Upper lobe of left lung (tissue), 6 donors: Measurements from ENCODE around the gene ZNF783. TPM values are rescaled to one million over a fixed set of nuclear protein-coding genes. Genes with fewer than 3 reads are reported as not detected.
A peak's percentile ranks its signal among the peaks of the same experiment; 100 is the strongest.
"Not testable (repeated sequence)": the region's sequence is repeated elsewhere in the genome, so short reads cannot be mapped to it uniquely, and the experiment has no call there.

Experiments
- ATAC-seq, 2 donors: fragments of 200-7000 bp; cut with Tn5 transposase; one replicate each; pipeline ENCODE4 v1.9.1; 2022; ENCODE audit warnings: mild to moderate bottlenecking in 2 of 2, moderate library complexity in 2 of 2; ENCODE audit not compliant: low FRiP score in 2 of 2
- DNase-seq, 2 donors: peaks; one replicate each; pipeline ENCODE4 v3.0.0-alpha.2; 2019 to 2020
- H3K27ac ChIP-seq, 4 donors: fragments of 200-600 bp; sonication (generic); one replicate each; pipeline ENCODE4 v1.5.1; 2016 to 2019
- H3K27me3 ChIP-seq, 4 donors: fragments of 200-600 bp; sonication (generic); one replicate each; pipeline ENCODE4 v1.5.1; 2017 to 2019
- H3K36me3 ChIP-seq, 4 donors: fragments of 200-600 bp; sonication (generic); one replicate each; pipeline ENCODE4 v1.5.1; 2016 to 2019
- H3K4me1 ChIP-seq, 4 donors: fragments of 200-600 bp; sonication (generic); one replicate each; pipeline ENCODE4 v1.5.1; 2018 to 2019
- H3K4me3 ChIP-seq, 4 donors: fragments of 200-600 bp; sonication (generic); one replicate each; pipeline ENCODE4 v1.5.1; 2017 to 2019; ENCODE audit warnings: mild to moderate bottlenecking in 2 of 4, moderate library complexity in 1 of 4
- H3K9me3 ChIP-seq, 4 donors: fragments of 200-600 bp; sonication (generic); one replicate each; pipeline ENCODE4 v1.5.1; 2018 to 2019
- CTCF ChIP-seq, 6 experiments: fragments of 450-650 bp in 4 of 6; fragments of 200-600 bp in 2 of 6; sonication (generic) in 2 of 6; IDR thresholded peaks; one replicate each; pipeline ENCODE4 v1.5.1; 2016 to 2019; ENCODE audit warnings: antibody characterized with exemption in 6 of 6
- EP300 ChIP-seq, 4 donors: sonication (generic); formaldehyde crosslinking; IDR thresholded peaks; one replicate each; pipeline ENCODE4 v1.5.1; 2017; ENCODE audit warnings: antibody characterized with exemption in 4 of 4, control low read depth in 2 of 4
- POLR2A ChIP-seq, 4 donors: fragments of 450-650 bp; IDR thresholded peaks; one replicate each; pipeline ENCODE4 v1.5.1; 2016 to 2017; ENCODE audit warnings: antibody characterized with exemption in 4 of 4, mild to moderate bottlenecking in 2 of 4
- POLR2AphosphoS5 ChIP-seq, 2 donors: sonication (generic); formaldehyde crosslinking; IDR thresholded peaks; one replicate each; pipeline ENCODE4 v1.5.1; 2017; ENCODE audit warnings: antibody characterized with exemption in 2 of 2
- WGBS, 2 donors: methylation state at CpG; one replicate each; pipeline ENCODE4 v1.1.5; 2017 to 2018; 5-methylcytosine and 5-hydroxymethylcytosine counted together
- total RNA-seq, 6 donors: library from RNA; depleted of rRNA in 4 of 6; stranded (reverse); fragments of >200 nt in 4 of 6; gene quantifications; one replicate each; pipeline versions ENCODE4 v1.1.0 to v1.2.1, GENCODE V29; 2016 to 2021
- donor health status: DM: no; HTN: no; CAD: no; lungs with moderate emphysema.
- donor health status: DM: no; HTN: yes; CAD: no; lungs with severe emphysema.

Gene ZNF783
- total RNA-seq, 6 donors from 2014 or later: 12.6 to 46.1 (median 17.5) TPM

GRCh38 chr7:149261316-149261828 is 624 bp upstream of the ZNF783 start:
- no peak for TF ChIP-seq POLR2A (IDR thresholded peaks at IDR 0.05)
- no peak for TF ChIP-seq POLR2AphosphoS5 (IDR thresholded peaks at IDR 0.05)
- no peak for TF ChIP-seq CTCF (IDR thresholded peaks at IDR 0.05)
- TF ChIP-seq EP300 (IDR thresholded peaks at IDR 0.05): no peak
- ATAC-seq (peak in 1 of 2 donors; percentile 5), DNase-seq (no peak)
- Histone ChIP-seq H3K27ac (peak overlapping the region; percentile 81 to 96 (median 92)), H3K27me3 (peaks cover 0 to 5% (median 0%) of the 10 kb centered on the region in 4 donors), H3K4me3 (peak overlapping the region; percentile 4 to 82 (median 69)), H3K9me3 (no peaks in the 10 kb centered on the region), H3K36me3 (peaks cover under 1 to 9% (median 4%) of the 10 kb centered on the region in 4 donors), H3K4me1 (peaks cover 13 to 21% (median 18%) of the 10 kb centered on the region in 4 donors)
- 4 to 10% methylated on average over 10 to 16 of the region's 16 CpGs for WGBS, 2 donors

- Histone ChIP-seq H3K4me3 (no peak overlapping the region), H3K4me1 (peaks cover 8 to 16% (median 13%) of the 10 kb centered on the region in 4 donors), H3K36me3 (peaks cover 6 to 57% (median 26%) of the 10 kb centered on the region in 4 donors), H3K9me3 (no peaks in the 10 kb centered on the region), H3K27ac (no peak overlapping the region), H3K27me3 (peaks cover 0 to 5% (median 0%) of the 10 kb centered on the region in 4 donors)
- no peak for ATAC-seq
- 94 to 96% methylated on average over 21 of the region's 21 CpGs for WGBS, 2 donors
- peak in 1 of 2 donors; percentile 57 for DNase-seq
- TF ChIP-seq CTCF (IDR thresholded peaks at IDR 0.05): no peak
- no peak for TF ChIP-seq EP300 (IDR thresholded peaks at IDR 0.05)
- TF ChIP-seq POLR2A (IDR thresholded peaks at IDR 0.05): no peak
- TF ChIP-seq POLR2AphosphoS5 (IDR thresholded peaks at IDR 0.05): no peak
These were observed 4.5 kb downstream of the ZNF783 start for GRCh38 chr7:149266451-149266850.

- ATAC-seq (no peak), DNase-seq (no peak)
- Histone ChIP-seq H3K4me3 (no peak overlapping the region), H3K9me3 (no peaks in the 10 kb centered on the region), H3K36me3 (peaks cover 6 to 70% (median 29%) of the 10 kb centered on the region in 4 donors), H3K27ac (no peak overlapping the region), H3K4me1 (peaks cover 3 to 12% (median 6%) of the 10 kb centered on the region in 4 donors), H3K27me3 (no peaks in the 10 kb centered on the region)
- 88 to 94% methylated on average over 7 to 8 of the region's 8 CpGs for WGBS, 2 donors
- no peak for TF ChIP-seq EP300 (IDR thresholded peaks at IDR 0.05)
- no peak for TF ChIP-seq POLR2AphosphoS5 (IDR thresholded peaks at IDR 0.05)
- TF ChIP-seq CTCF (IDR thresholded peaks at IDR 0.05): no peak
- TF ChIP-seq POLR2A (IDR thresholded peaks at IDR 0.05): no peak
These were observed 5.7 kb downstream of the ZNF783 start for GRCh38 chr7:149267733-149268132.

GRCh38 chr7:149274424-149274823 is 12.4 kb downstream of the ZNF783 start:
- WGBS, 2 donors: 93 to 99% methylated on average over 8 of the region's 8 CpGs
- peaks cover 13 to 80% (median 36%) of the 10 kb centered on the region in 4 donors for H3K36me3 ChIP-seq
- ATAC-seq, H3K4me1 ChIP-seq, DNase-seq, H3K27me3 ChIP-seq, H3K9me3 ChIP-seq, H3K4me3 ChIP-seq, H3K27ac ChIP-seq: not testable (repeated sequence)

- ATAC-seq (no peak), DNase-seq (no peak)
- TF ChIP-seq EP300 (IDR thresholded peaks at IDR 0.05) (no peak), CTCF (IDR thresholded peaks at IDR 0.05) (no peak), POLR2A (IDR thresholded peaks at IDR 0.05) (no peak)
- Histone ChIP-seq H3K27ac (no peak overlapping the region), H3K27me3 (no peaks in the 10 kb centered on the region), H3K9me3 (no peaks in the 10 kb centered on the region), H3K36me3 (peaks cover 13 to 74% (median 46%) of the 10 kb centered on the region in 4 donors), H3K4me3 (no peak overlapping the region), H3K4me1 (no peaks in the 10 kb centered on the region)
- 89 to 98% methylated on average over 9 of the region's 9 CpGs for WGBS, 2 donors
These were observed 15.9 kb downstream of the ZNF783 start for GRCh38 chr7:149277871-149278270.
